Raji (cell line): ENCODE measurements around the gene ATP8A1.

ENCODE experiments used
- POLR2A ChIP-seq: IDR thresholded peaks from 2 replicates; pipeline ENCODE4 v1.6.1; 2011; ENCODE audit warnings: low read depth, low read length, control low read depth; ENCODE audit not compliant: insufficient read depth

The ATP8A1 gene

GRCh38 chr4:42615131-42615763 lies 41.7 kb downstream of the ATP8A1 start:
- no peak for TF ChIP-seq POLR2A

- no peak for TF ChIP-seq POLR2A
These were observed 44.0 kb downstream of the ATP8A1 start for GRCh38 chr4:42612898-42613297.

- TF ChIP-seq POLR2A: no peak
These were observed 46.0 kb downstream of the ATP8A1 start for GRCh38 chr4:42610941-42611340.

GRCh38 chr4:42609051-42609450 lies 47.9 kb downstream of the ATP8A1 start:
- TF ChIP-seq POLR2A: no peak

GRCh38 chr4:42608551-42608950 lies 48.4 kb downstream of the ATP8A1 start:
- no peak for TF ChIP-seq POLR2A

GRCh38 chr4:42607011-42607726 lies 49.7 kb downstream of the ATP8A1 start:
- no peak for TF ChIP-seq POLR2A

- no peak for TF ChIP-seq POLR2A
These were observed 51.6 kb downstream of the ATP8A1 start for GRCh38 chr4:42605264-42605663.

- no peak for TF ChIP-seq POLR2A
These were observed 53.0 kb downstream of the ATP8A1 start for GRCh38 chr4:42603862-42604261.

GRCh38 chr4:42600578-42600977 lies 56.3 kb downstream of the ATP8A1 start:
- no peak for TF ChIP-seq POLR2A

- TF ChIP-seq POLR2A: no peak
These were observed 60.0 kb downstream of the ATP8A1 start for GRCh38 chr4:42596918-42597317.

GRCh38 chr4:42594888-42595287 lies 62.0 kb downstream of the ATP8A1 start:
- TF ChIP-seq POLR2A: no peak

- TF ChIP-seq POLR2A: no peak
These were observed 68.0 kb downstream of the ATP8A1 start for GRCh38 chr4:42588909-42589308.

GRCh38 chr4:42586775-42587174 lies 70.1 kb downstream of the ATP8A1 start:
- TF ChIP-seq POLR2A: no peak

GRCh38 chr4:42579903-42580302 lies 77.0 kb downstream of the ATP8A1 start:
- TF ChIP-seq POLR2A: no peak

GRCh38 chr4:42578187-42578586 lies 78.7 kb downstream of the ATP8A1 start:
- TF ChIP-seq POLR2A: no peak

GRCh38 chr4:42574870-42575430 lies 82.0 kb downstream of the ATP8A1 start:
- TF ChIP-seq POLR2A: no peak
